Measurements from ENCODE around the gene MS4A8. TPM values are rescaled to one million over a fixed set of nuclear protein-coding genes. Genes with fewer than 3 reads are reported as not detected.

The MS4A8 gene
- total RNA-seq, 1 donor from 2014 or later = not detected

DNA sequence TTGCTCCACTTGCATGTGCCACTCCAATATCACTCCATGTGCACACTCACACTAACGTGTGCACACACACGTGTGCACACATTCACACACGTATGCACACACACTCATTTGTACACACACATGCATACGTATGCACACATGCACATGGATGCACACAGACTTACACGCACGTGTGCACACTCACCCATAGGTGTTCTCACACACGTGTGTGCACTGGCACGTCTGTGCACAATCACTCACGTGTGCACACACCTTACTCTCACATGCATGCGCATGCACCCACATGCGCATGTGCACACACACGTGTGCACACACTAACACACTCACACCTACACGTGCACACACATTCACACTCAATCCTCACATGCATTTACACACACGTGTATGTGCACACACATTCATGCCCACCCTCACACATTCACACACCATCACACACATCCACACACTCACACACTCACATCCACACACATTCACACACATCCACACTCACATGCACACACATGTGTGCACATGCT, 48.0 kb downstream of the MS4A8 start:
- Histone ChIP-seq H3K27me3 (no peaks in the 10 kb centered on the region), H3K9me3 (no peaks in the 10 kb centered on the region), H3K27ac (no peak overlapping the region), H3K36me3 (no peaks in the 10 kb centered on the region), H3K4me3 (no peak overlapping the region), H3K4me1 (no peaks in the 10 kb centered on the region)
- DNase-seq (ENCODE audit: extremely low spot score in 2 of 2) = no peak
- TF ChIP-seq POLR2A (IDR thresholded peaks at IDR 0.05) = no peak
- TF ChIP-seq, protein P1, sequence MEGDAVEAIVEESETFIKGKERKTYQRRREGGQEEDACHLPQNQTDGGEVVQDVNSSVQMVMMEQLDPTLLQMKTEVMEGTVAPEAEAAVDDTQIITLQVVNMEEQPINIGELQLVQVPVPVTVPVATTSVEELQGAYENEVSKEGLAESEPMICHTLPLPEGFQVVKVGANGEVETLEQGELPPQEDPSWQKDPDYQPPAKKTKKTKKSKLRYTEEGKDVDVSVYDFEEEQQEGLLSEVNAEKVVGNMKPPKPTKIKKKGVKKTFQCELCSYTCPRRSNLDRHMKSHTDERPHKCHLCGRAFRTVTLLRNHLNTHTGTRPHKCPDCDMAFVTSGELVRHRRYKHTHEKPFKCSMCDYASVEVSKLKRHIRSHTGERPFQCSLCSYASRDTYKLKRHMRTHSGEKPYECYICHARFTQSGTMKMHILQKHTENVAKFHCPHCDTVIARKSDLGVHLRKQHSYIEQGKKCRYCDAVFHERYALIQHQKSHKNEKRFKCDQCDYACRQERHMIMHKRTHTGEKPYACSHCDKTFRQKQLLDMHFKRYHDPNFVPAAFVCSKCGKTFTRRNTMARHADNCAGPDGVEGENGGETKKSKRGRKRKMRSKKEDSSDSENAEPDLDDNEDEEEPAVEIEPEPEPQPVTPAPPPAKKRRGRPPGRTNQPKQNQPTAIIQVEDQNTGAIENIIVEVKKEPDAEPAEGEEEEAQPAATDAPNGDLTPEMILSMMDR (IDR thresholded peaks at IDR 0.05) = no peak
- TF ChIP-seq POLR2AphosphoS5 (IDR thresholded peaks at IDR 0.05; ENCODE audit: insufficient read depth in 1 of 2, low read depth in 1 of 2) = no peak
- intact Hi-C loops (cut with DNase I) = no loop called here

DNA sequence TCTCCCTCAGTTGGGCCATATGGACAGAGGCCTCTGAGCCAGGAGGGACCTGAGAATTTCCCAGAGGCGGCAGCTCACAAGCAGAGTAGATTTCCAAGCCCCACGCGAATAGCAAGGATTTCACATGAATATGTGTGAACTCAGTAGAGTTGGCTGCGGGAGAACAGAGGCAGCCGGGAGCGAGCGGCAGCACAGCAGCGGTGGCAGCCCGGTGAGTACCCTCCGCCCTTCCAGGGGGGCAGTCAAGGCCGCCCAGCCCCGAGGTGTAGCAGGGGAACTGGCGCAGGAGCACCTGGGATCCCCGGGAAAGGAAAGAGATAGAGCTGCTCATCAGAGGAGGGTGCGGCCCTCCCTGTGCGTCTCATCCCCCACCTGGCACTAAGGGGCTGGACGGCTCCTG, 48.8 kb downstream of the MS4A8 start:
- no peak for DNase-seq (ENCODE audit: extremely low spot score in 2 of 2)
- Histone ChIP-seq H3K9me3 (no peaks in the 10 kb centered on the region), H3K27me3 (no peaks in the 10 kb centered on the region), H3K27ac (no peak overlapping the region), H3K4me3 (no peak overlapping the region), H3K36me3 (no peaks in the 10 kb centered on the region), H3K4me1 (no peaks in the 10 kb centered on the region)
- TF ChIP-seq POLR2A (IDR thresholded peaks at IDR 0.05) (no peak), POLR2AphosphoS5 (IDR thresholded peaks at IDR 0.05; ENCODE audit: insufficient read depth in 1 of 2, low read depth in 1 of 2) (no peak)
- TF ChIP-seq, protein P1 (IDR thresholded peaks at IDR 0.05) = no peak
- intact Hi-C loops (cut with DNase I) = no loop called here

DNA sequence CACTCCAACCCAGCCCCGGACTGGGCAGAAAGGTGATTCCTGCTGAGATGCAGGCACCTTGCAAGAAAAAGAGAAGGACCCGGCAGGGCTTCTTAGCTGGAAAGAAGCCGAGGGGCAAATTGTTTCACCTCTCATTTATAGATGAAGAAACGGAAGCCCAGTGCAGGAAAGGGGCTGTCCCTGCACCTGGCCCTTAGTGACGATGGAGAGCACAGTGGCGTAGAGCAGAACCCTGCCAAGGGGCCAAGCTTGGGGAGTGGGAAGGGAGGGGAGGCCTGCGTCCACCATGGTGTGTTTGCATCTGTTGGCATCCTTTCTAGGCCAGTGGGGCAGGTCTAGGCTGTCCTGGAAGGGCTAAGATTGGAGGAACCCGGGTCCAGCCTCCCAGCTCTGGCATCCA, 49.4 kb downstream of the MS4A8 start:
- DNase-seq (ENCODE audit: extremely low spot score in 2 of 2) = no peak
- Histone ChIP-seq H3K27ac (no peak overlapping the region), H3K9me3 (no peaks in the 10 kb centered on the region), H3K36me3 (no peaks in the 10 kb centered on the region), H3K4me3 (no peak overlapping the region), H3K4me1 (no peaks in the 10 kb centered on the region), H3K27me3 (no peaks in the 10 kb centered on the region)
- TF ChIP-seq POLR2A (IDR thresholded peaks at IDR 0.05) = no peak
- TF ChIP-seq, protein P1 (IDR thresholded peaks at IDR 0.05) = no peak
- no peak for TF ChIP-seq POLR2AphosphoS5 (IDR thresholded peaks at IDR 0.05; ENCODE audit: insufficient read depth in 1 of 2, low read depth in 1 of 2)
- intact Hi-C loops (cut with DNase I) = no loop called here

DNA sequence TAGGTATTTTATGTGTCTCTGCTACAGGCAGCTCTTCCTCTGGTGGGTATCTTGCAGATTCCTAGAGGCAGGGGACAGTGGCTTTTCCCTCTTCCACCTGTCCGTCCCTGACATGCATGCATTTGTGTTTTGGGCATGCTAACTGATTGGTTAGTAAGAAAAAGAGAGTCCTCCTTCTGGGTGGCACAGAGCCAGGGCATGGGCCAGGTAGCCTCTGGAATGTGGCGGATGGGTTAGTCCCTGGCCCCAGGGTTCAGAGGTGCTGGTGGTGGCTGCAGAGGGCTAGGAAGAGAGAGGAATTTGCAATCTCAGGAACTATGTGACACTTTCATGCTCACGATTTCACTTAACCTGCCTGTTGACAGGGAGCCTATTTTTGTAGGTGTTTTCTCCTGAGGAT, 51.5 kb downstream of the MS4A8 start:
- Histone ChIP-seq H3K4me1 (no peaks in the 10 kb centered on the region), H3K36me3 (no peaks in the 10 kb centered on the region), H3K27me3 (no peaks in the 10 kb centered on the region), H3K27ac (no peak overlapping the region), H3K9me3 (no peaks in the 10 kb centered on the region), H3K4me3 (no peak overlapping the region)
- TF ChIP-seq POLR2AphosphoS5 (IDR thresholded peaks at IDR 0.05; ENCODE audit: insufficient read depth in 1 of 2, low read depth in 1 of 2) = no peak
- TF ChIP-seq, protein P1 (IDR thresholded peaks at IDR 0.05) = no peak
- TF ChIP-seq POLR2A (IDR thresholded peaks at IDR 0.05) = no peak
- no peak for DNase-seq (ENCODE audit: extremely low spot score in 2 of 2)
- intact Hi-C loops (cut with DNase I) = no loop called here

DNA sequence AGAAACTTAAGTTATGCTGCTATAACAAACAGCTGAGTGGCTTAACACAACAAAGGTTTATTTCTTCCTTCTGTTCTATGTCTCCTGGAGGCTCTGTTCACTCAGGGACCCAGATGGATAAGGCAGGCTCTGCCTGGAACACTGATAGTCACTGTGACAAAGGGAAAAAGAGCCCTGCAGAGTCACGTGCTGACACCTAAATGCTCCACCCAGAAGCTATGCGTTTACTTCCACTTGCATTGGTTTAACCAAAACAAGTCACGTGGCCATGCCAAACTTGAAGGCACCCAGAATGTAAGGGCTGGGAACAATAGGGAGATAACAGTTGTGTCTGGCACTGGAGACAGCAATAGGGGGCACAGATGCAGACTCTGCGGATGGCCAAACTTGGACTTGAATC, 53.9 kb downstream of the MS4A8 start:
- intact Hi-C loops (cut with DNase I) = no loop called here

More for the DNA sequence above, 53.9 kb downstream of the MS4A8 start:
- Histone ChIP-seq H3K27ac (no peak overlapping the region), H3K4me3 (no peak overlapping the region), H3K4me1 (no peaks in the 10 kb centered on the region), H3K36me3 (no peaks in the 10 kb centered on the region), H3K27me3 (no peaks in the 10 kb centered on the region), H3K9me3 (no peaks in the 10 kb centered on the region)
- TF ChIP-seq, protein P1 (IDR thresholded peaks at IDR 0.05) = no peak
- DNase-seq (ENCODE audit: extremely low spot score in 2 of 2) = no peak
